CD4-positive, alpha-beta T cell treated with Interleukin-10 for 1 hour (primary cell): ENCODE results near the gene SMOC2.
"Not testable (repeated sequence)": the region's sequence is repeated elsewhere in the genome, so short reads cannot be mapped to it uniquely, and the experiment has no call there.

ENCODE experiments used
- DNase-seq: peaks from one replicate; pipeline ENCODE4 v3.0.0-alpha.2; 2020

SMOC2 gene

DNA sequence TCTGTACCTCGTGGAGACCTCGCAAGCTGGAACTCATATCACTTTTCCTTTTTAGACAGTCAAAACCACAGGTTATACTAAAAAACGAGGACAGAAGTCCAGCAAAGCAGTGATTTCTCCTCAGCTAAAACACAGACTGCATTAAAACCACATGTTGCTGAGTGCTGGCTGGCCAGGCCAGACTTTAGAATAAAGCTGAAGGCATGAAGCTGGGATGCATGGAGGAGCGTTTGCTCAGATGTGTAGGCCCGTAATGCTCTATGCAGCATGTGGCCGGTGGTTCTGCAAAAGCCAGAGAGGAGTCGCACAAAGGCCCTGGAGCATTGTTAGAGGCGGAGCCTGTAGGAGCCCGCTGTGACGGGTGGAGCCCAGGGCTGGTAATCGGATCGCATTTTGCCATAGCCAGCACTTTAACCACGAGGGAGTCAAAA is 83.6 kb downstream of the SMOC2 start:
- no peak for DNase-seq

DNA sequence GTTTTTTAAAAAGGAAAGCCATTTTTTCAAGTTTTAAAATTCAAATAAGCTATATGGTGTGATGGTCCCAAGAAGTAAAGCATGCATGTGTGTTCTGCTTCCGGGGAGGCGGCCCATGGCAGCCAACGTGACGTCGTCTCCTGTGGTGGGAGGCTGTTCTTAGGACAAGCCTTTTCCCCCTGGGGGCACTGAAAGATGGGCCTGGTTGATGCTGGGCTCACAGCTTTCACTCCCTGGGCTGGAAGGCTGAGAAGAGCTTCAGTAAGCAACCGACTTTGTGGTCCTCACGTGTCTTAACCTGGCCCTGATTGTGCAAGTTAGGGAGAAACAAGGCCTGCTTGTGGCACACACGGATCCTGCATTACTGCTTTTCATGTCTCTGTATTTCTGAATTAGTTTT is 84.1 kb downstream of the SMOC2 start:
- no peak for DNase-seq

DNA sequence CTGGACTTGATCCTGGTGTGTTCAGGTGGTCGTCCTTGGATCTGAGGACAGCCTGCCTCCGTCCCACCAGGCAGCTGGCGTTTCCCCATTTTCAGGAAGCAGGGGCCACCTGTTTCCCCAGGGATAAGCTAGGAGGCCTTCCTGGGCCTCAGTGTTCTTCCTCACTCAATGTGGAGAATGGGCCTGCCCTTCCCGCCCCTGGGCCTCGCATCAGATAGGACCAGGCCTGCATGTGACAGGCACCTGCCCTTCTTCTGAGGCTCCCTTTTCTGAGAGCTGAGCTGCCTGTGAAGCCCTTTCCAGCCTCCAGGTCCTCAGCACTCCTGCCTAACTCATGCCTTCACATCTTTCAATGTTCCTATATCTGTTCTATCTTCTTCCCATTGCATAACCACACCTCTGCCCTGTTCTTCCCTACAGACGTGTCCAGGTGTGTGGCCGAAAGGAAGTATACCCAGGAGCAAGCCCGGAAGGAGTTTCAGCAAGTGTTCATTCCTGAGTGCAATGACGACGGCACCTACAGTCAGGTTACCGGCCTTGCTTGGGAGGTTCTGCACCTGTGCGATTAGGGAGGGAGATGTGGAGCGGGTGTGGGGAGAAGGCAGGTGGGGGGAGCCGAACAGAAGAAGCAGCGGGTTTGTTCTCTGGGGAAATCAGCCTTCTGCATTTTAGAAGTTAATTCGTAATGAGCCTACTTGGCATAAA is 85.1 kb downstream of the SMOC2 start:
- DNase-seq = no peak

DNA sequence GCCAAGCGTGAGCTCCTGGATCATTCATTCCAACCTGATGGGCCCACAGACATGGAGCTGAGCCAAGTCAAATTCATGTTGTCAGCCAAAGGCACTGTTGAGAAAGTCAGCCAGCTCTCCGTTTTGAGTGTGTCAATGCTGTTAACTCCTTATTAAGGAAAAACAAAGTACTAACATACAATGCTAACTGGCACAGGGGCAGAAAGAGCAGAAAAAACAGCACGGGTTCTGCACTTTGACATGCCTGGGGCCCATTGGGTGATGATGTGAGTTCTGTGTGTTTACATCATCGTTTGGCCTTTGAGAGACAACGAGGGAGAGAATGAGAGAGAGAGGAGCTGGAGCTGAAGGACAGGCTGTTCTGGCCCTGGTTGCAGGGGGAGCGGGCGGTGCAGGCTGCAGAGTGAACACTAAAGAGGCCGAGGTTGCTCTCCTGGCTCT is 85.9 kb downstream of the SMOC2 start:
- DNase-seq = no peak

DNA sequence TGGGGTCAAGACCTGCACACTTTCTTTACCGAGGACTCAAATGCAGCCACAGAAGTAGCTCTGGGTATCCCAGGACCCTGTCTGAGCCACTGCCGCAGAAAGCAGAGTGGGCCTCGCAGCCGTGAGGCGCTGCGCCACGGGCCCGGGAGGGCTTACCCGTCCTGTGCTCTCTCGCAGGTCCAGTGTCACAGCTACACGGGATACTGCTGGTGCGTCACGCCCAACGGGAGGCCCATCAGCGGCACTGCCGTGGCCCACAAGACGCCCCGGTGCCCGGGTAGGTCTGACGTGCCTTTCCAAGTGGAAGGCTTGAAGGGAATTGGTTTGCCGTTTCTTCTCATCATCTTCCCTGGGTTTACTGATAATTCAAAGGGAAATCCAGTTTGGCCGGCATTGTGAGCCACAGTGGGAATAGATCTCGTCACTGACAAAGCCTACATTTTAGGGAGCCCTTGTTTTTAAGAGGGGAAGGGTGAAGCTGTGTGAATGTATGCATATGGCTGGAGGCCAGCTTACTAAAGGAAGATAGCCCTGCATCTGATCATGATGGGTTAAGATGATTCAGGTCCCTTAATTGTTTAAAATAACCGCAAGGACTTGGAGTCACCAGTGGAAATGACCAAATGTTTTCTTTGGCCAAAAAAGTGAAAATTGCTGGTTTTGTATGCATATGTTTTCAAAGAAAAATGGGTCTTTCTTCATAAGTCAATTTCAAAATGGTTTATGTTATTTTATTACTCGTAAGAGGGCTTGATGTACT is 86.6 kb downstream of the SMOC2 start:
- DNase-seq = no peak

DNA sequence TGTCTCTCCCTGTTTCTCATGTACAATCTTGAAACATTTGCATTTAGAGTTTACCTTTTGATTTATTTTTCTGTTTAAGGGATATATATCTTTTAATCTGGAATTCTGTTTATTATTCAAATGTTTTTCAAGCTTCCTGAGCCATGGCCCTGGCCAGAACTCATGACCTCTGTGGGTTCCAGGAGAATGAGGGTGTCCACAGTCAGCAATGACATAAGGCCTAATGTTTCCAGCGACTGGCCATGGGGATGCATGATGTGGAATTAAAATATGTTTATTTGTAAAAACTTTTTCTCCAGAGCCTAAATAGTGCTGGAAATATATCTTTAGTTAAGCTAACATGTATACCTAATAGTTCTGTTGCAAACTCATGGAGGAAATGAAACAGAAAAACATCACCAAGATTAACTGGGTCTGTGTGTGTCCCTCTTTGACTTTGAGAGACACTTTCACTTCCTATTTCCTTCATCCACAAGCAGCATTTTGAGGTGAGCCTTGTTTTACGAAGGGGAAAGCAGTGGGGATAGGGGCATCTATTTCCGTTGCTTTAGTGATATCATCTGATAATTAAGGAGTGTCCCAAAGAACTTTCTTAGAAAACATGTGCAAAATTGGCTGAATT is 87.6 kb downstream of the SMOC2 start:
- no peak for DNase-seq

DNA sequence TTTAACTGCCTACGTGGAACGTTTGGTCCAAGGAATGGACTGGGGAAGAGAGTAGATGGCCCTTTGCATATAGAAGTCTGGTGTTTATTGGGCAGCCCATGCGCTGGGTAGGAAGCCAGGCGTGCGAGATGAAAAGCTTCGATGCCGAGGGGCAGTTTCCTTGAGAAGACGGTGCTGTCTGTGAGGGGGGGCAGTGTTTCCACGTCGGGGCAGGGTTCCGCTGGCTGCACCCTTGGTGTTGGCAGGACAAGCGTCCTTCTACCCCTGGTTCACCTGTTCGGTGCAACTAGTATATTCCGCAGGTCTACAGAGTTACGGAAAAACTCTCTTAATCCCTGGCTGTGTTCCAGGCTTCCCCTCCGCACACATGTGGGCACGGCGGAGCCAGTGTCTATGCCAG is 88.2 kb downstream of the SMOC2 start:
- DNase-seq = no peak

DNA sequence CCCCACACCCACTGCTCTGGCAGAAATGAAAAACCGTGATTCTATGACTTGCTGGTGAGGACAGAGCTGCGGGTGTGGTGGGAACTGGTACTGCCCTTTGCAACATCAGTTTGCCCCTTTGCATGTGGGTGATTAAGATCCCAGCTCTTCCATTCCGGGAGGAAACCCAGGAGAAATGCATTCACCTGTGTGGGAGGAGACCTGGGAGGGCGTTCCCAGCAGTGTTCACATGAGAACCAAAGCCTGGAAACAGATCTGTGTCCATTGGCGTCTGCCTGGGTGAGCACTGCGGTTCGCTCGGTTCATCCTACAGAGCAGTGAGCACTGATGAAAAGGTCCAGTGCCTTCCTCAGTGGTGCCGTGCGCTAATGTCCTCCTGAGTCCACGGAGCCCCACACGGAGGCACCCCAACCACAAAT is 89.7 kb downstream of the SMOC2 start:
- DNase-seq = no peak

DNA sequence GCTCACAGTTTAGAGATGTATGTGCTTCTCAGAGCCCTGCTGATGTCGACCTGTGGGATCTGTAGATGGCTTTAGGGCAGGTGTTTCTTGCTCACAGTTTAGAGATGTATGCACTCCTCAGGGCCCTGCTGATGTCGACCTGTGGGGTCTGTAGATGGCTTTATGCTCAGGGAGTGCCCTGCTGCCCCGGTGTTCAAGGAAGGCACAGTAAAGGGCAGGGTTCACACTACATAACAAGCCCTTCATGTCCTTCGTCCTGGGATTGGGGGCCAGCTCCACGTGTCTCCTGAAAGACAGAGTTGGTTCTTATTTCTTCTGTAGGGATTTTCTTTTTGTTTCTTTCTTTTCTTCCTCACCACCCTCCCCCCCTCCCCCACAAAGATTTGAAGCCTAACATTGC is 91.1 kb downstream of the SMOC2 start:
- no peak for DNase-seq

DNA sequence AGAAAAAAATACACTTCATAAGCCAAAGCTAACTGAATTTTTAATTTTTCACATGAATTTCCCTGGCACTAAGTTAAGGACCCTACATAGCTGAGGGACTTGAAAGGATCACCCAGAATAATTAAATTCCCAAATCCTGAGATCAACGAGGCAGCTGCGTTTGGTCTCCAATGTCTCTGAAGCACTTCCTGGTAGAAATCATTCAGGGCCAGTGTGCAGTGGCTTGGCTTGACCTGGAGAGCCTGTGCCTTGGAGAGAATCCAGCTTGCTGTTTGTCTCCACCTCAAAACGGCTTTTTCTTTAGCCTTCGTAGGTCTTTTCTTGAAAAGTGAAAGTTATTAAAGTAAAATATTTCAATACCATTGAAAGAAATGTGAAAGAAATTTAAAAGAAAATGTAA is 92.4 kb downstream of the SMOC2 start:
- DNase-seq = no peak

DNA sequence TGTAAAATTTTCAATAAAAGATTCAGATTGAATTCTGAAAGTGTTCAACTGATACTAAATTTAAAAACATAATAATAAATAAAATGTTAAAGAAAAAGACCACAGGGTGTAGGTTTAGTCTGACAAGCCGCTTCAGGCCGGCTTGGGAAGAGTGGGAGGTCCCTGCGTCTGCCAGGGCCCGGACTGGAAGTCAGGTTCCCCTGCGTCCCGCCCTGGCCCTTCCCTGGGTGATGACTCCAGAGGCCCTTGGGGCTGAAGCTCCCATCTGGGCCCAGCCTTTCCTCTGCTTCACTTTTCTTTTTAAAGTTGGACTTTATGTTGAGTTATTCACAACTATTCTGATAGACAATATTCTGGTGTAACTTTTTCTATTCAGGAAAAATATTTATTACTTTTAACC is 93.3 kb downstream of the SMOC2 start:
- DNase-seq = no peak

DNA sequence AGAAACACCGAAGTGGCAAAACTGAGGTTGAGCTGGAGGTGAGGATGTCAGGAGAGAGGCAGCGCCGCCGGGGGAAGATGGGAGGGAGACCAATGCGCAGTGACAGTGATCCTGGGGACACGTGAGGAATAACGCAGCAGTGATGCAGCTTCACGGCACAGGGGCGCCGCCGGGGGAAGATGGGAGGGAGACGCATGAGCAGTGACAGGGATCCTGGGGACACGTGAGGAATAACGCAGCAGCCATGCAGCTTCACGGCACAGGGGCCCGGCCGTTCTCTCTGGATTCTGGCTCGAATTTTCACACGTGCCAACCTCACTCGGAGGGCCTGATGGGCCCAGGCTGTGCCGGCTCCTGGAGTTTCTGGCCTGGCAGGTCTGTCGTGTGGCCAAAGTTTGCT is 94.7 kb downstream of the SMOC2 start:
- no peak for DNase-seq

DNA sequence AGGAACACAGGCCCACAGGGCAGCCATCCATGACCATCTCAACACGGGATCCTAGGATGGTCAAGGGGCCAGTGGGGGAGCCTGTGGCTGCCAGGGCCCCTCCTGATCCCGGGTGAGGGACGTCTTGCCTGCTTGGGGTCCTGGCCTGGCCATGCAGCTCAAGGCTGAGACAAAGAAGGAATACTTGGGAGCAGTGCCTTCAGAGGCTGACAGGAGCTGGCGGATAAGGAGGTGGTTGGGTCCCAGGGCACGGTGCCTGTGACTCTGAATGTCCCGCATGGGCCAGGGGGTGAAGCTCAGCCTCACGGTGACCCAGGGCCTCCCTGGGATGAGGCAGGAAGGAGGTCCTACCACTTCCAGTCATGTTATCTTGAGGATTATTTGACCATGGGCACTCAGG is 95.2 kb downstream of the SMOC2 start:
- DNase-seq = no peak

DNA sequence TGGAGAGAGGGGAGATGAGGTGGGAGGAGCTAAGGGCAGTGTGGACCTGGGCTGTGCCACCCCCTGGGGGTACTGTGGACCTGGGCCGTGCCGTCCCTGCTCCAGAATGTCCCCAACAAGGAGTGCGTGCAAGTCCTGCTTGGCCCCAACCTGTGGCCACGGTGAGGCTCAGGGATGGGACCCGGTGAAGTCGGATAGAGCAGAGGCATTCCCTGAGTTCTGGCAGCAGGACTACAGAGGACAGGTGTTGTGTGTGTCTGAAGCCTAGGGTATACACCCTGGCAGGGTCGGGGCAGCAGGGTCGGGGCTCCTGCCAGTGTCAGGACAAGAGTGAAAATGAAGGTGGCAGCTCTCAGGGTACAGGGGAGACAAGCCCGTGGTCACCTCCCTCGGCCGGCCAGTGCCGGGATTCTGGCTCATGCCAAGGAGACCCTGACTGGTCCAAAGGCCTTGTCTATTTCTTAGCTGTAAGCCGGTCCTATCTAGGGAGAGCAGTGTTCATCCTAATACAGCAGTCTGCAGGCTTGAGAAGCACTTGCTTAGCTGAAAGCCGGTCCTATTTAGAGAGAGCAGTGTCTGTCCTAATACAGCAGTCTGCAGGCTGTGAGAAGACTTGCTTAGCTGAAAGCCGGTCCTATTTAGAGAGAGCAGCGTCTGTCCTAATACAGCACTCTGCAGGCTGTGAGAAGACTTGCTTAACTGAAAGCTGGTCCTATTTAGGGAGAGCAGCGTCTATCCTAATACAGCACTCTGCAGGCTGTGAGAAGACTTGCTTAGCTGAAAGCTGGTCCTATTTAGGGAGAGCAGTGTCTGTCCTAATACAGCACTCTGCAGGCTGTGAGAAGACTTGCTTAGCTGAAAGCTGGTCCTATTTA is 95.9 kb downstream of the SMOC2 start:
- DNase-seq = no peak

DNA sequence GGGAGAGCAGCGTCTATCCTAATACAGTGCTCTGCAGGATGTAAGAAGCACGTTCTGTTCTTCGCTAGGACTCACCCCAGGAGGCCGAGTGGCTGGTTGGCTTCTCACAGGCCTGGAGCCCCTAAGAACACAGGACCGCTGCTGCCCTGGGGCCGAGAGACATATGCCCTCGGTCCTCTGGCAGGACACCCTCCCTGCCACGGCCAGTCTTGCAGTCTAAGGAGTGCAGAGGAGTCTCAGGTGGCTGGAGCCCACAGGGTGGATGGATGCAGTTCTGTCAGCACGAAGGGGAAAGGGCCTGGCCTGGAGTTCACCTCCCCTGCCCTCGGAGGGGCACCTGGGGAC is 96.5 kb downstream of the SMOC2 start:
- no peak for DNase-seq

DNA sequence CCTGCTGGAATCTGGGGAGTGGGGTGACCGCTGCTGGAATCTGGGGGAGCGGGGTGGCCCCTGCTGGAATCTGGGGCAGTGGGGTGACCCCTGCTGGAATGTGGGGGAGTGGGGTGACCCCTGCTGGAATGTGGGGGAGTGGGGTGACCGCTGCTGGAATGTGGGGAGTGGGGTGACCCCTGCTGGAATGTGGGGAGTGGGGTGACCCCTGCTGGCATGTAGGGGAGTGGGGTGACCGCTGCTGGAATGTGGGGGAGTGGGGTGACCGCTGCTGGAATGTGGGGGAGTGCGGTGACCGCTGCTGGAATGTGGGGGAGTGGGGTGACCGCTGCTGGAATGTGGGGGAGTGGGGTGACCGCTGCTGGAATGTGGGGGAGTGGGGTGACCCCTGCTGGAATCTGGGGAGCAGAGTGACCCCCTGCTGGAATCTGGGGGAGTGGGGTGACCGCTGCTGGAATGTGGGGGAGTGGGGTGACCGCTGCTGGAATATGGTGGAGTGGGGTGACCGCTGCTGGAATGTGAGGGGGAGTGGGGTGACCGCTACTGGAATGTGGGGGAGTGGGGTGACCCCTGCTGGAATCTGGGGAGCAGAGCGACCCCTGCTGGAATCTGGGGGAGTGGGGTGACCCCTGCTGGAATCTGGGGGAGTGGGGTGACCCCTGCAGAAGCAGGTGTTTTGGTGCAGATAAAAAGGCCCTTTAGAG is 97.4 kb downstream of the SMOC2 start:
- DNase-seq = not testable (repeated sequence)

DNA sequence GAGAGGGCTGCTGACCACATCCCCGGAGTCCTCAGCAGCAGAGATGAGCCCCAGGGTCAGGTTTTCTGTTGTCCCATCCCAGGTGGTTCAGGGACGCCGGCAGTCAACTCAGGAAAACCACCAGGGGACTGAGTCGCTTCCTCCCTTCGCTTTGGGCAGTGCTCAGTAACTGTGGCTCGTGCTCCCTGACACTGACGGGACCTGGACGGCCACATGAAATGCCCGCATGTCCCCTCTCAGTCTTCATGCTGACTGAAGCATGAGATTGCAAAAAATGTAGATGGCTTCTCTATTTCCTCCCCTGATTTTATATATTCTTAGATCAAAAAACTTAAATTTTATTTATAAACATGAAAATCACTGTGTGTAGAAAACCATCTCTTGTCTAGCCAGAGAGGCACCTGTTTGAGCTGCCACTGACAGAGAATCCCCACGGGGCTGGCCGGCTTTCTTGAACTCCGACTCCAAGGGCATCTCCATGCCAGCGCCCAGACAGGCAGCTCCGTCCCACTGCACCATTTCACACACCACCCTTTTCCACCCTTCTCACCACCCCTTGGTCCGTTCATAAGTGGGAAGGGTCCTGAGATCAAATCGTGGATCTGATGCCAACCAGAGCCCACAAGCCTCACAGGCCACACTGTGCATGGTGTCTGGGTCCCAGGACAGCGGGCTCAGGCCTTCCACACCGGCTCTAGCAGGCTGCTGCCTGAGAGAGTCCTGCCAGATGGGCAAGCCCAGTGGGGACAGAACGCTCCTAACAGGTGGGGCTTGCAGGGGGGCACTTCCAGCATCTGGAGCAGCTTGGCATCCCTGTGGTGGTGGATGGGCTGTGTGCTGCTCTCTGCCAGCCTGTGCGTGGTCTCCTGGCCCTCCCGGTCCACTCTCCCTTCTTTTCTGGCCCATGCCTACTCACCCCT is 98.2 kb downstream of the SMOC2 start:
- no peak for DNase-seq

DNA sequence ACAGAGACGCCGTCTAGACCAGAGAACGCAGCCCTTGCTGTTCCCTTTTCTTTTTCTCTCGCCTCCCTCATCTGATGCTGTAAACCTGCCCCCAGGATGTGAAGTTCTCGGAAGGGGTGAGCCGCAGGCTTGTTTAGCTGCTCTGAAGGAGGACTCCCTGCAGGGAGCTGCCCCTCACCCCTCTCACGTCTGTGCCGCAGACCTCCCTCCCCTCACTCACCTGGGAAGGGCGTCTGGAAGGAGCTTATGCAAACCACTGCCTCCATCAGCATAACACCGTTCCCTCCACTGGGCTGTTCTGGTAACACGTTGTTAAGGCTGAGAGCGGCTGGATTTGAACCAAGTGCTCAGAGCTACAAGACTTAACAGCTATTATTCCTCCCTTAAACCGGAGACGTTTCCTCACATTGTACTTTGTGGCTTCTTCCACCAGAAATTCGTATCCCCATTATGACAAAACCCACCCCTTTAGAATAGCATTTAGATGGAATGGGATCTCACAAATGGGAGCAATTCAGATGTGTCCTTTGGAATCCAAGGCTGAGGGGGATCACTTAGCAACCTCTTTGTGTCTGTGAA is 99.8 kb downstream of the SMOC2 start:
- no peak for DNase-seq

DNA sequence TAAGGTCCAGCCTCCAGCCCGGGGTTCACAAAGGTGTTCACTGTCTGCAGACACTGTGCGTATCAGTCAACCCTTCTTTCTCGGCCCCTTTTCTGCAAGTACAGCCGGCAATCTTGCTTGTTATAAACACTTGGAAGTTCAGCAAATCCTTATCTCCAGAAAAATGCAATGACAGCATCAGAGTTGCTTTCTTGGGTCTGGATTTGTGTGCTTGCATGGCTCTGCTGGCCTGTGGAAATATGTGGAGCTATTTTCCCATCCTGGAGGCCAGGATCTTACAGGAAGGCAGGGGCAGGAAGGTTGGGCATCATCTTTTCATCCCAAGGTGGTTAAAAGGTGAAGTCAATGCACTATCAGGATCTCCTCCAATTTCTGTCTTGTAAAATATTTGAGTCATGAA is 100.3 kb downstream of the SMOC2 start:
- DNase-seq = no peak

DNA sequence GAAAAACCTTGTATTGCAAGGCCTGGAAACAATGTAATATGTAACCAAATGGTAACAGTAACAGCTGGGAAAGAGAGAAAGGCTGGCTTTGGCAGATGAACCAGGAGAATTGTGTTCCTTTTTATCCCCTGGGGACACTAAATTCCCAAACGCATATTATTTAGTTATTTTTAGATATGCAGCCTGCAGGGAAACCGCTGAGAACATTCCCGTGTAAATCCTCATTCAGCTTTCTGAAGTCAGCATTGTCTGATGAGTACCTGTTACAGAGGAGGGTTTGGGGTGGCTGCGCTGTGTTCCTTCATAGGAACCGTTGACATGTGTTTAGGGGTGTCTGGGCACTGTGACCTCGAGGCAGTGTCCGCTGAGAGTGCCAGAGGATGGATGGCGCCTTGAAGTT is 101.3 kb downstream of the SMOC2 start:
- DNase-seq = no peak

DNA sequence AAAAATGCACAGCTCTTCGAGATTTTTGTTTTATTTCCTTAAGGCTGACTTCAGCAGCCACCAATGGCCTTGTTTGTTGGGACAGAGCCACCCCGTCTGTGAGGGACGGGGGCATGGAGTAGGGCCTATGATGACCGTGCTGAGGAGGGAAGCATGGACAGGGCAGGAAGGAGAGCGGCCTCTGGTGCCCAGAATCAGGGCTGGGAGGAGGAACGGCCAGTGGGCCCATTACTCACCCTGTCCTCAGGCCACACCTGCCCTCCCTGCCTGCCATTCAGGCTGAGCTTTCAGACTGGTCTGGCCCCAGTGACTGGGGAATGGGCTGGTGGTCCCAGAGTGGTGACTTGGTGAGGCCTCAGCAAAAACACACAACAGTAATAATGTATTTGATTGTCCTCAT is 104.4 kb downstream of the SMOC2 start:
- DNase-seq = no peak
